Testis (tissue), 3 donors: ENCODE results near the gene LPP. TPM values are rescaled to one million over a fixed set of nuclear protein-coding genes. Genes with fewer than 3 reads are reported as not detected.

Source experiments
- DNase-seq: peaks from one replicate; pipeline ENCODE4 v3.0.0-alpha.2; 2019
- H3K27ac ChIP-seq, 2 donors: fragments of 200-600 bp; sonication (generic); one replicate each; pipeline ENCODE4 v1.5.1; 2019
- H3K27me3 ChIP-seq: fragments of 200-600 bp; sonication (generic); one replicate; pipeline ENCODE4 v1.5.1; 2019
- H3K36me3 ChIP-seq: fragments of 200-600 bp; sonication (generic); one replicate; pipeline ENCODE4 v1.5.1; 2017; ENCODE audit warnings: low read depth; ENCODE audit errors: missing control alignments
- H3K4me1 ChIP-seq: fragments of 200-600 bp; sonication (generic); one replicate; pipeline ENCODE4 v1.5.1; 2019
- H3K4me3 ChIP-seq, 2 donors: fragments of 200-600 bp; sonication (generic); one replicate each; pipeline ENCODE4 v1.5.1; 2017 to 2019
- H3K9me3 ChIP-seq: fragments of 200-600 bp; sonication (generic); one replicate; pipeline ENCODE4 v1.5.1; 2017
- CTCF ChIP-seq, 3 experiments: fragments of 450-650 bp in 2 of 3; fragments of 200-600 bp in 1 of 3; sonication (generic) in 1 of 3; IDR thresholded peaks; one replicate each; pipeline ENCODE4 v1.5.1; 2016 to 2019; ENCODE audit warnings: antibody characterized with exemption in 3 of 3, mild to moderate bottlenecking in 2 of 3, moderate library complexity in 1 of 3
- POLR2A ChIP-seq: fragments of 450-650 bp; IDR thresholded peaks from one replicate; pipeline ENCODE4 v1.6.1; 2017; ENCODE audit warnings: antibody characterized with exemption, mild to moderate bottlenecking, moderate library complexity
- WGBS, 2 donors: methylation state at CpG; one replicate each; pipeline ENCODE4 v1.1.5; 2018; 5-methylcytosine and 5-hydroxymethylcytosine counted together
- intact Hi-C: fragments of 100-400 bp; cut with DNase I; formaldehyde crosslinking; loops from one replicate; pipeline ENCODE4 v1.15.1; 2023; ENCODE audit warnings: low total_unique reads
- polyA plus RNA-seq: library from polyadenylated mRNA; stranded (reverse); fragments of 350-450 nt; fragmentation: Illumina TruSeq; extraction: RNeasy Lipid Tissue Mini Kit (QIAGEN cat#74804); gene quantifications from one replicate; pipeline ENCODE4 v1.2.3, GENCODE V29; 2014; ENCODE audit warnings: low read depth, low replicate concordance; ENCODE audit not compliant: insufficient read depth
- total RNA-seq, 2 donors: library from RNA; depleted of rRNA; stranded (reverse); fragments of >200 nt; gene quantifications; one replicate each; pipeline ENCODE4 v1.2.3, GENCODE V29; 2016

Gene LPP
- total and polyA plus RNA-seq, 3 donors from 2014 or later: 89.9 to 135 (median 132) TPM

GRCh38 chr3:188468196-188468595 is 314.2 kb downstream of the LPP start:
- no peaks in the 10 kb centered on the region for H3K27me3 ChIP-seq
- H3K4me1 ChIP-seq: peaks cover 8% of the 10 kb centered on the region
- 71 to 82% methylated on average over 2 of the region's 2 CpGs for WGBS, 2 donors
- no peaks in the 10 kb centered on the region for H3K36me3 ChIP-seq
- no peak overlapping the region for H3K4me3 ChIP-seq
- DNase-seq: no peak
- intact Hi-C loops: no loop called here
- peak overlapping the region in 1 of 2 donors; percentile 15 for H3K27ac ChIP-seq
- H3K9me3 ChIP-seq: no peaks in the 10 kb centered on the region
- no peak for TF ChIP-seq CTCF (IDR thresholded peaks at IDR 0.05)
- no peak for TF ChIP-seq POLR2A

GRCh38 chr3:188468662-188469061 is 314.7 kb downstream of the LPP start:
- Histone ChIP-seq H3K4me1 (peaks cover 8% of the 10 kb centered on the region), H3K4me3 (no peak overlapping the region), H3K27ac (peak overlapping the region in 1 of 2 donors; percentile 23), H3K36me3 (no peaks in the 10 kb centered on the region), H3K9me3 (no peaks in the 10 kb centered on the region), H3K27me3 (no peaks in the 10 kb centered on the region)
- DNase-seq: peak; percentile 84
- no peak for TF ChIP-seq CTCF (IDR thresholded peaks at IDR 0.05)
- TF ChIP-seq POLR2A: no peak
- intact Hi-C loops: no loop called here
- WGBS, 2 donors: 61 to 67% methylated on average over 3 of the region's 3 CpGs

GRCh38 chr3:188469228-188469885 is 315.4 kb downstream of the LPP start:
- TF ChIP-seq CTCF (IDR thresholded peaks at IDR 0.05): no peak
- no peak for TF ChIP-seq POLR2A
- Histone ChIP-seq H3K4me3 (no peak overlapping the region), H3K4me1 (peaks cover 8% of the 10 kb centered on the region), H3K36me3 (no peaks in the 10 kb centered on the region), H3K9me3 (no peaks in the 10 kb centered on the region), H3K27me3 (no peaks in the 10 kb centered on the region), H3K27ac (peak overlapping the region in 1 of 2 donors; percentile 23)
- DNase-seq: peak; percentile 35
- 60 to 62% methylated on average over 10 of the region's 10 CpGs for WGBS, 2 donors
- intact Hi-C loops: no loop called here

DNA sequence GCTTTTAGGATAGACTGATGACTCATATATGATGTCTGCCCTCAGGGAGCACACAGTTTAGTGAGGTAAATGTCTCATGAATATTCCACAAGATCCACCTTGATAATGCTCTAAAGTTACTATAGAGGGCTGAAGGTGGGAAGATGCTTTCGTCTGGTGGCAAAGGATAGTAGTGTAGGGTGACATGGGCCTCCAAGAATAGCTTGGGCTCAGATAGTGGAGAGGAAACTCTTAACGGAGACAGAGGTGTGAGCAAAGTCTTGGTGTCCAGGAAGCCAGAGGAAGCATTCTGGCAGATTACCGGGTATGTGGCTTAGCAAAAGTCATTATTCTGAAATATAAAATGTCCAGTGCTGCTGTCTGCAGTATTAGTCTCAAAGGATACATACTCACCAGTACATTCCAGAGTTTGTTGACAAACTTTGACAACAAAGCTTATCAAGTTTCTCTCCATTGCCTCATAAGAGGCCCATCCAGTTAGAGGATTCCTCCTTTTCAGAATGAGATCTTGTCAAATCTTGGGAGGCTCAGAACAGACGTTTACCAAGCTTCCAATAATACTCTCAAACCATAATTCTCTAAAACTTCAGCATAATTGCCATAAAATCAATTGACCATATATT is 316.7 kb downstream of the LPP start:
- DNase-seq: no peak
- 88 to 94% methylated on average over 4 of the region's 4 CpGs for WGBS, 2 donors
- no peaks in the 10 kb centered on the region for H3K27me3 ChIP-seq
- H3K4me3 ChIP-seq: no peak overlapping the region
- H3K27ac ChIP-seq: no peak overlapping the region
- peaks cover 8% of the 10 kb centered on the region for H3K4me1 ChIP-seq
- no peaks in the 10 kb centered on the region for H3K9me3 ChIP-seq
- intact Hi-C loops: no loop called here
- TF ChIP-seq CTCF (IDR thresholded peaks at IDR 0.05) (no peak), POLR2A (no peak)
- H3K36me3 ChIP-seq: no peaks in the 10 kb centered on the region

GRCh38 chr3:188471723-188472122 is 317.8 kb downstream of the LPP start:
- peaks cover 8% of the 10 kb centered on the region for H3K4me1 ChIP-seq
- TF ChIP-seq POLR2A: no peak
- TF ChIP-seq CTCF (IDR thresholded peaks at IDR 0.05): no peak
- H3K36me3 ChIP-seq: no peaks in the 10 kb centered on the region
- no peaks in the 10 kb centered on the region for H3K9me3 ChIP-seq
- DNase-seq: no peak
- H3K27me3 ChIP-seq: no peaks in the 10 kb centered on the region
- H3K27ac ChIP-seq: no peak overlapping the region
- intact Hi-C loops: no loop called here
- H3K4me3 ChIP-seq: no peak overlapping the region
